ENCODE measurements around the gene DDIT4. TPM values are rescaled to one million over a fixed set of nuclear protein-coding genes. Genes with fewer than 3 reads are reported as not detected.
"Not testable (repeated sequence)": the region's sequence is repeated elsewhere in the genome, so short reads cannot be mapped to it uniquely, and the experiment has no call there.

The DDIT4 gene, protein sequence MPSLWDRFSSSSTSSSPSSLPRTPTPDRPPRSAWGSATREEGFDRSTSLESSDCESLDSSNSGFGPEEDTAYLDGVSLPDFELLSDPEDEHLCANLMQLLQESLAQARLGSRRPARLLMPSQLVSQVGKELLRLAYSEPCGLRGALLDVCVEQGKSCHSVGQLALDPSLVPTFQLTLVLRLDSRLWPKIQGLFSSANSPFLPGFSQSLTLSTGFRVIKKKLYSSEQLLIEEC
- 68.6 and 80.1 TPM in 2 replicates for total RNA-seq
- long read RNA-seq, transcript DDIT4-201 (3 exons, 1,748 nt): major isoform, 87 of 92 reads
- long read RNA-seq, partial matches to known transcripts: 0 of 92 reads
- long read RNA-seq, other reads (novel, unspliced or antisense): 3 of 92 reads

GRCh38 chr10:72273410-72274212 is at the start of gene DDIT4:
Gene DDIT4, plus strand, starts transcription at chr10:72273924. Its CDS starts 293 bp downstream, at chr10:72274217.
- peak; percentile 95 for DNase-seq (ENCODE audit: low read depth, low spot score)
- H3K36me3 Mint-ChIP-seq (ENCODE audit: low read depth): peaks cover 4% of the 10 kb centered on the region
- H3K27ac Mint-ChIP-seq (ENCODE audit: unreplicated experiment): peak within 1 kb of the TSS; percentile 99
- no peaks in the 10 kb centered on the region for H3K9me3 Mint-ChIP-seq
- TF ChIP-seq, protein P1, sequence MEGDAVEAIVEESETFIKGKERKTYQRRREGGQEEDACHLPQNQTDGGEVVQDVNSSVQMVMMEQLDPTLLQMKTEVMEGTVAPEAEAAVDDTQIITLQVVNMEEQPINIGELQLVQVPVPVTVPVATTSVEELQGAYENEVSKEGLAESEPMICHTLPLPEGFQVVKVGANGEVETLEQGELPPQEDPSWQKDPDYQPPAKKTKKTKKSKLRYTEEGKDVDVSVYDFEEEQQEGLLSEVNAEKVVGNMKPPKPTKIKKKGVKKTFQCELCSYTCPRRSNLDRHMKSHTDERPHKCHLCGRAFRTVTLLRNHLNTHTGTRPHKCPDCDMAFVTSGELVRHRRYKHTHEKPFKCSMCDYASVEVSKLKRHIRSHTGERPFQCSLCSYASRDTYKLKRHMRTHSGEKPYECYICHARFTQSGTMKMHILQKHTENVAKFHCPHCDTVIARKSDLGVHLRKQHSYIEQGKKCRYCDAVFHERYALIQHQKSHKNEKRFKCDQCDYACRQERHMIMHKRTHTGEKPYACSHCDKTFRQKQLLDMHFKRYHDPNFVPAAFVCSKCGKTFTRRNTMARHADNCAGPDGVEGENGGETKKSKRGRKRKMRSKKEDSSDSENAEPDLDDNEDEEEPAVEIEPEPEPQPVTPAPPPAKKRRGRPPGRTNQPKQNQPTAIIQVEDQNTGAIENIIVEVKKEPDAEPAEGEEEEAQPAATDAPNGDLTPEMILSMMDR (conservative IDR thresholded peaks at IDR 0.05): no peak
- peak within 1 kb of the TSS; percentile 98 for H3K4me3 Mint-ChIP-seq
- H3K4me1 Mint-ChIP-seq: peaks cover 72% of the 10 kb centered on the region
- H3K27me3 Mint-ChIP-seq (ENCODE audit: low read depth): no peaks in the 10 kb centered on the region

DNA sequence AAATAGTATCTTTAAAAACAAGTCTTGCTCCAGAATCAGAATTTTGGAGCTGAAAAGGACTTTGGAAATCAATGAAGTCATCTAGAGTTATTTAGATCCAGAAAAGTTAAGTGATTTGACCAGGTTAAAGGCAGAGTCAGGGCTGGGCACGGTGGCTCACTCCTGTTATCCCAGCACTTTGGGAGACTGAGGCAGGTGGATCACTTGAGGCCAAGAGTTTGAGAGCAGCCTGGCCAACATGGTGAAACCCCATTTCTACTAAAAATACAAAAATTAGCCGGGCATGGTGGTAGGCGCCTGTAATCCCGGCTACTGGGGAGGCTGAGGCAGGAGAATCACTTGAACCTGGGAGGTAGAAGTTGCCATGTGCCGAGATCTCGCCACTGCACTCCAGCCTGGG is 49.5 kb upstream of the DDIT4 start:
- DNase-seq (ENCODE audit: low read depth, low spot score); H3K27me3 Mint-ChIP-seq (ENCODE audit: low read depth); H3K36me3 Mint-ChIP-seq (ENCODE audit: low read depth); H3K27ac Mint-ChIP-seq (ENCODE audit: unreplicated experiment); H3K4me3 Mint-ChIP-seq; H3K9me3 Mint-ChIP-seq: not testable (repeated sequence)
- H3K4me1 Mint-ChIP-seq: peaks cover 18% of the 10 kb centered on the region

GRCh38 chr10:72226418-72227027 is 47.2 kb upstream of the DDIT4 start:
- Mint-ChIP-seq H3K27me3 (ENCODE audit: low read depth) (no peaks in the 10 kb centered on the region), H3K27ac (ENCODE audit: unreplicated experiment) (no peak overlapping the region), H3K4me3 (no peak overlapping the region), H3K36me3 (ENCODE audit: low read depth) (peaks cover 6% of the 10 kb centered on the region), H3K4me1 (peaks cover 25% of the 10 kb centered on the region), H3K9me3 (no peaks in the 10 kb centered on the region)
- DNase-seq (ENCODE audit: low read depth, low spot score): no peak
- TF ChIP-seq, protein P1 (conservative IDR thresholded peaks at IDR 0.05): no peak

GRCh38 chr10:72227826-72228225 is 45.9 kb upstream of the DDIT4 start:
- H3K36me3 Mint-ChIP-seq (ENCODE audit: low read depth): peaks cover 5% of the 10 kb centered on the region
- no peaks in the 10 kb centered on the region for H3K9me3 Mint-ChIP-seq
- H3K27ac Mint-ChIP-seq (ENCODE audit: unreplicated experiment): no peak overlapping the region
- TF ChIP-seq, protein P1 (conservative IDR thresholded peaks at IDR 0.05): no peak
- no peak overlapping the region for H3K4me3 Mint-ChIP-seq
- no peak for DNase-seq (ENCODE audit: low read depth, low spot score)
- H3K27me3 Mint-ChIP-seq (ENCODE audit: low read depth): no peaks in the 10 kb centered on the region
- peaks cover 22% of the 10 kb centered on the region for H3K4me1 Mint-ChIP-seq

DNA sequence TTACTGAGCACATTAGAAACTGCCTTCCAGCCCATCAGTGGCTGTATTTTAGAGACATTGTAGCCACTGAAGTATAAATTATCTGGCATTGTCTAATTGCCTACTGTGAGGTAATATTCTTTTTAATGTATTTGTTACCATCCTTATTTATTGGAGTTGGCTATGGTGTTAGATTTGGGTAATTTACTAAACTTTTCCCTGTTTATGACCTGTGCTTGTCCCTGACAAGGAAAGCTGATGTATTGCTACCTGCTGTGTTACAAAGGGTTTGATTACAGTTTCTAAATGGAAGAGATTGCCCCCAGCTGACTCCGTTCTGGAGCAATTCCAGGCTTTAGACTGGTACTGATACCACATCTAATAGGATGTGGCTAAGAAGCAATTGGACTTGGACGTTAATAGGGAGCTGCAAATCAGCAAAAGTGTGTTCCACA is 45.4 kb upstream of the DDIT4 start:
- Mint-ChIP-seq H3K36me3 (ENCODE audit: low read depth) (peaks cover 9% of the 10 kb centered on the region), H3K9me3 (no peaks in the 10 kb centered on the region), H3K4me1 (peaks cover 20% of the 10 kb centered on the region), H3K27me3 (ENCODE audit: low read depth) (no peaks in the 10 kb centered on the region), H3K4me3 (no peak overlapping the region), H3K27ac (ENCODE audit: unreplicated experiment) (no peak overlapping the region)
- TF ChIP-seq, protein P1 (conservative IDR thresholded peaks at IDR 0.05): no peak
- no peak for DNase-seq (ENCODE audit: low read depth, low spot score)

Data from neural crest cell (in vitro differentiated cells).